ENCODE data around the gene MITF. TPM values are rescaled to one million over a fixed set of nuclear protein-coding genes. Genes with fewer than 3 reads are reported as not detected.

The MITF gene
- total and polyA plus RNA-seq, 7 experiments from 2014 or later: 0.54 to 3.9 (median 1.2) TPM; not detected in 3

GRCh38 chr3:69997631-69998307 is 258.5 kb downstream of the MITF start:
- no peak for ATAC-seq
- POLR2A ChIA-PET: no interaction called here

DNA sequence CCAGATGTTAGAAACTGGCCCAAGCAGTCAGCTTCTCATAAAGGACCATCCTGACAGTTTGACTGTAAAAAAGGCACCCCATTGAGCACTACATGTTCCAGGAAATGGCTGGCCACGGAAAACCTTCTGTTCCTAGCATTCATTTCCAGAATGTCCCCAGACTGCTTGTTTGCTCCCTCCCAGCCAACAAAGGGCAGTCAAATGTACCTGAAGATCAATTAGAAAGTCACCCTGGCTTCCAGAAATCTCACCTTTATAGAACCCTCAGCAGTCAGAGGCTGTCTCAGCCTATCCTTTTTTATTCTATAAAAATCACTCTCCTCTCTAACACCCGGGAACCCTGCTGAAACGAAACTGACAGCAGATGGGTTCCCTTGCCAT is 259.5 kb downstream of the MITF start:
- Mint-ChIP-seq H3K27me3 (peaks cover 0 to 10% (median 5%) of the 10 kb centered on the region in 5 donors), H3K9me3 (peaks cover 0 to 6% (median 2%) of the 10 kb centered on the region in 11 donors), H3K4me1 (no peaks in the 10 kb centered on the region), H3K36me3 (no peaks in the 10 kb centered on the region), H3K4me3 (no peak overlapping the region), H3K27ac (no peak overlapping the region)
- H3K27ac ChIP-seq (ENCODE audit: low read depth, low read length): no peak overlapping the region
- H3K4me1 ChIP-seq (ENCODE audit: control insufficient read depth in 2 of 2, insufficient read depth in 2 of 2, low read length in 2 of 2): no peaks in the 10 kb centered on the region
- H3K4me3 ChIP-seq (ENCODE audit: low read length): no peak overlapping the region
- no peaks in the 10 kb centered on the region for H3K36me3 ChIP-seq (ENCODE audit: control insufficient read depth in 2 of 3, insufficient read depth in 3 of 3, low read length in 3 of 3)
- ChIA-PET CTCF (no interaction called here), POLR2A (no interaction called here)
- DNase-seq: no peak
- ATAC-seq: no peak
- intact Hi-C loops (cut with micrococcal nuclease): no loop called here
- no peaks in the 10 kb centered on the region for H3K27me3 ChIP-seq (ENCODE audit: control insufficient read depth in 2 of 2, insufficient read depth in 2 of 2, low read length in 2 of 2)
- H3K9me3 ChIP-seq (ENCODE audit: control insufficient read depth in 2 of 3, low read length in 3 of 3): no peaks in the 10 kb centered on the region

More at GRCh38 chr3:69997631-69998307, 258.5 kb downstream of the MITF start:
- CTCF ChIA-PET: no interaction called here
- Mint-ChIP-seq H3K27ac (no peak overlapping the region), H3K4me1 (no peaks in the 10 kb centered on the region), H3K27me3 (peaks cover 0 to 14% (median 7%) of the 10 kb centered on the region in 5 donors), H3K36me3 (no peaks in the 10 kb centered on the region), H3K4me3 (no peak overlapping the region), H3K9me3 (peaks cover 0 to 6% (median 2%) of the 10 kb centered on the region in 11 donors)
- no peak for DNase-seq
- H3K4me3 ChIP-seq (ENCODE audit: low read length): no peak overlapping the region
- intact Hi-C loops (cut with micrococcal nuclease): no loop called here
- H3K27me3 ChIP-seq (ENCODE audit: control insufficient read depth in 2 of 2, insufficient read depth in 2 of 2, low read length in 2 of 2): no peaks in the 10 kb centered on the region
- H3K9me3 ChIP-seq (ENCODE audit: control insufficient read depth in 2 of 3, low read length in 3 of 3): no peaks in the 10 kb centered on the region
- H3K36me3 ChIP-seq (ENCODE audit: control insufficient read depth in 2 of 3, insufficient read depth in 3 of 3, low read length in 3 of 3): no peaks in the 10 kb centered on the region
- no peak overlapping the region for H3K27ac ChIP-seq (ENCODE audit: low read depth, low read length)
- no peaks in the 10 kb centered on the region for H3K4me1 ChIP-seq (ENCODE audit: control insufficient read depth in 2 of 2, insufficient read depth in 2 of 2, low read length in 2 of 2)

DNA sequence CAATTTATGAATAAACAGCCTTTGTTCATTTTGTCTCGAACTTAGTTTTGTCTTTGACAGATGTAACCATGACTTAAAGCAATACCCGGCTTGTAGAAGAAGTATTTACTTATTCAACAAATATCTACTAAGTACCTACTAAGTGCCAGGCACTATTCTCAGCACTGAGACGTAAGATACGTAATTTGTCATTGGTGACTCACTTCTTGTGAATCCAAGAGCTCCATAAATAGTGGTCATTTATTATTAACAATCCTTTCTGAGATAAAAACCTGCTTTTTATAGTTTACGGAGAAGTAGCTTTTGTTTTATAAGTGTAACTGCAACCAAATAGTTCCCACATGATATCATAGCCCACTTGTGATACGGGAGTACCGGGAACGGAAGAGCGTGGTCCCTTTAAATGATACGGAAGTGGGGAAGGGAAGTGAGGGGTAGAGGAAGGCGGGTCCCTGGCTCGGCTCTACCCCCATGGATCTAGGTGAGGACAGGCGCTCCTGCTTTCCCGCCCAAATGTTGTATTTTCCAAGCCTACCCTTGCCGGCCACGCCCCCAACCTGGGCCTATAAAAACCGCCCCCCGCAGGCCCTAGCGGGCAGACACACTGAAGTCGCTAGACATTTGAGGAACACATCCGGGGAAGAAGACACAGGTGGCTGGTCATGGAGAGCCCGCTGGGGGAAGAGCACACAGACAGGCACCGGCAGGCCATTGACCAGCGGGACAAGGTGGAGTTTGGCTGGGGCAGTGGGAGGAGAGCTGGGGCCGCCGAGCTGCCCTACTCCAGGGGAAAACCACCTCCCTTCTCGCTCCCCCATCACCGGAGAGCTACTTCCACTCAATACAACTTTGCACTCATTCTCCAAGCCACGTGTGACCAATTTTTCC is 260.1 kb downstream of the MITF start, which contains the start of gene SAMMSON:
Gene SAMMSON (plus strand): TSS at position 594 of the 888 bp plus-strand sequence.
- peaks cover 0 to 6% (median 2%) of the 10 kb centered on the region in 11 donors for H3K9me3 Mint-ChIP-seq
- ATAC-seq (no peak), DNase-seq (no peak)
- no peak within 1 kb of the TSS for H3K27ac Mint-ChIP-seq
- CTCF ChIA-PET: no interaction called here
- Histone ChIP-seq H3K9me3 (ENCODE audit: control insufficient read depth in 2 of 3, low read length in 3 of 3) (no peaks in the 10 kb centered on the region), H3K36me3 (ENCODE audit: control insufficient read depth in 2 of 3, insufficient read depth in 3 of 3, low read length in 3 of 3) (no peaks in the 10 kb centered on the region), H3K27ac (ENCODE audit: low read depth, low read length) (no peak within 1 kb of the TSS), H3K27me3 (ENCODE audit: control insufficient read depth in 2 of 2, insufficient read depth in 2 of 2, low read length in 2 of 2) (no peaks in the 10 kb centered on the region), H3K4me3 (ENCODE audit: low read length) (no peak within 1 kb of the TSS), H3K4me1 (ENCODE audit: control insufficient read depth in 2 of 2, insufficient read depth in 2 of 2, low read length in 2 of 2) (no peaks in the 10 kb centered on the region)
- intact Hi-C loops (cut with micrococcal nuclease): no loop called here
- H3K27me3 Mint-ChIP-seq: peaks cover 0 to 7% (median 5%) of the 10 kb centered on the region in 5 donors
- H3K4me1 Mint-ChIP-seq: no peaks in the 10 kb centered on the region
- H3K36me3 Mint-ChIP-seq: no peaks in the 10 kb centered on the region
- POLR2A ChIA-PET: no interaction called here
- no peak within 1 kb of the TSS for H3K4me3 Mint-ChIP-seq

GRCh38 chr3:70000028-70000410 is 260.8 kb downstream of the MITF start:
- Histone ChIP-seq H3K36me3 (ENCODE audit: control insufficient read depth in 2 of 3, insufficient read depth in 3 of 3, low read length in 3 of 3) (no peaks in the 10 kb centered on the region), H3K27me3 (ENCODE audit: control insufficient read depth in 2 of 2, insufficient read depth in 2 of 2, low read length in 2 of 2) (no peaks in the 10 kb centered on the region), H3K9me3 (ENCODE audit: control insufficient read depth in 2 of 3, low read length in 3 of 3) (no peaks in the 10 kb centered on the region), H3K4me1 (ENCODE audit: control insufficient read depth in 2 of 2, insufficient read depth in 2 of 2, low read length in 2 of 2) (no peaks in the 10 kb centered on the region), H3K27ac (ENCODE audit: low read depth, low read length) (no peak overlapping the region), H3K4me3 (ENCODE audit: low read length) (no peak overlapping the region)
- ChIA-PET POLR2A (no interaction called here), CTCF (no interaction called here)
- peaks cover 0 to 6% (median 2%) of the 10 kb centered on the region in 11 donors for H3K9me3 Mint-ChIP-seq
- H3K27me3 Mint-ChIP-seq: peaks cover 0 to 7% (median 3%) of the 10 kb centered on the region in 5 donors
- no peak for ATAC-seq
- DNase-seq: no peak
- intact Hi-C loops (cut with micrococcal nuclease): no loop called here
- no peaks in the 10 kb centered on the region for H3K4me1 Mint-ChIP-seq
- no peak overlapping the region for H3K27ac Mint-ChIP-seq
- H3K4me3 Mint-ChIP-seq: no peak overlapping the region
- no peaks in the 10 kb centered on the region for H3K36me3 Mint-ChIP-seq

- intact Hi-C loops (cut with micrococcal nuclease): no loop called here
- H3K9me3 Mint-ChIP-seq: peaks cover 0 to 6% (median 2%) of the 10 kb centered on the region in 11 donors
- no peak overlapping the region for H3K27ac Mint-ChIP-seq
- H3K27ac ChIP-seq (ENCODE audit: low read depth, low read length): no peak overlapping the region
- H3K4me3 Mint-ChIP-seq: no peak overlapping the region
- no peaks in the 10 kb centered on the region for H3K4me1 ChIP-seq (ENCODE audit: control insufficient read depth in 2 of 2, insufficient read depth in 2 of 2, low read length in 2 of 2)
- no peak for ATAC-seq
- no peaks in the 10 kb centered on the region for H3K4me1 Mint-ChIP-seq
- CTCF ChIA-PET: no interaction called here
- no peak overlapping the region for H3K4me3 ChIP-seq (ENCODE audit: low read length)
- POLR2A ChIA-PET: no interaction called here
- H3K36me3 Mint-ChIP-seq: no peaks in the 10 kb centered on the region
- H3K27me3 ChIP-seq (ENCODE audit: control insufficient read depth in 2 of 2, insufficient read depth in 2 of 2, low read length in 2 of 2): no peaks in the 10 kb centered on the region
- peaks cover 0 to 7% (median 3%) of the 10 kb centered on the region in 5 donors for H3K27me3 Mint-ChIP-seq
- DNase-seq: no peak
- no peaks in the 10 kb centered on the region for H3K36me3 ChIP-seq (ENCODE audit: control insufficient read depth in 2 of 3, insufficient read depth in 3 of 3, low read length in 3 of 3)
- H3K9me3 ChIP-seq (ENCODE audit: control insufficient read depth in 2 of 3, low read length in 3 of 3): no peaks in the 10 kb centered on the region
Measured at GRCh38 chr3:70000563-70001081, 261.4 kb downstream of the MITF start.

- CTCF ChIA-PET: no interaction called here
- DNase-seq (no peak), ATAC-seq (no peak)
- Histone ChIP-seq H3K4me1 (ENCODE audit: control insufficient read depth in 2 of 2, insufficient read depth in 2 of 2, low read length in 2 of 2) (no peaks in the 10 kb centered on the region), H3K27me3 (ENCODE audit: control insufficient read depth in 2 of 2, insufficient read depth in 2 of 2, low read length in 2 of 2) (no peaks in the 10 kb centered on the region), H3K9me3 (ENCODE audit: control insufficient read depth in 2 of 3, low read length in 3 of 3) (no peaks in the 10 kb centered on the region), H3K27ac (ENCODE audit: low read depth, low read length) (no peak overlapping the region), H3K36me3 (ENCODE audit: control insufficient read depth in 2 of 3, insufficient read depth in 3 of 3, low read length in 3 of 3) (no peaks in the 10 kb centered on the region), H3K4me3 (ENCODE audit: low read length) (no peak overlapping the region)
- Mint-ChIP-seq H3K4me3 (no peak overlapping the region), H3K27ac (no peak overlapping the region), H3K27me3 (peaks cover 0 to 7% (median 3%) of the 10 kb centered on the region in 5 donors), H3K36me3 (no peaks in the 10 kb centered on the region), H3K4me1 (no peaks in the 10 kb centered on the region), H3K9me3 (peaks cover 0 to 6% (median 3%) of the 10 kb centered on the region in 11 donors)
- POLR2A ChIA-PET: no interaction called here
- intact Hi-C loops (cut with micrococcal nuclease): no loop called here
Measured at GRCh38 chr3:70003119-70003518, 263.9 kb downstream of the MITF start.

All from naive thymus-derived CD4-positive, alpha-beta T cell (primary cell).